Vagina (tissue), 2 donors: ENCODE data around the gene THSD7B. TPM values are rescaled to one million over a fixed set of nuclear protein-coding genes. Genes with fewer than 3 reads are reported as not detected.

Source experiments
- DNase-seq, 2 donors: peaks; one replicate each; pipeline ENCODE4 v3.0.0-alpha.2; 2017; ENCODE audit errors: extremely low spot score in 2 of 2
- H3K27ac ChIP-seq: fragments of 200-600 bp; sonication (generic); one replicate; pipeline ENCODE4 v1.5.1; 2019
- H3K27me3 ChIP-seq: fragments of 200-600 bp; sonication (generic); one replicate; pipeline ENCODE4 v1.5.1; 2019
- H3K36me3 ChIP-seq, 2 donors: fragments of 200-600 bp; sonication (generic); one replicate each; pipeline ENCODE4 v1.5.1; 2017 to 2019
- H3K4me1 ChIP-seq: fragments of 200-600 bp; sonication (generic); one replicate; pipeline ENCODE4 v1.5.1; 2019
- H3K4me3 ChIP-seq, 2 donors: fragments of 200-600 bp; sonication (generic); 1 replicate in 1 of 2; 2 replicates in 1 of 2; pipeline ENCODE4 v1.5.1; 2016 to 2019
- H3K9me3 ChIP-seq: fragments of 200-600 bp; sonication (generic); one replicate; pipeline ENCODE4 v1.5.1; 2019
- POLR2A ChIP-seq, 2 donors: fragments of 450-650 bp; IDR thresholded peaks; one replicate each; pipeline ENCODE4 v1.6.1; 2017; ENCODE audit warnings: antibody characterized with exemption in 2 of 2, mild to moderate bottlenecking in 2 of 2, moderate library complexity in 2 of 2
- POLR2AphosphoS5 ChIP-seq, 2 donors: sonication (generic); formaldehyde crosslinking; IDR thresholded peaks; one replicate each; pipeline ENCODE4 v1.9.0; 2017; ENCODE audit warnings: antibody characterized with exemption in 2 of 2, mild to moderate bottlenecking in 2 of 2, low read depth in 1 of 2; ENCODE audit not compliant: insufficient read depth in 1 of 2
- intact Hi-C: fragments of 100-400 bp; cut with DNase I; formaldehyde crosslinking; loops from one replicate; pipeline ENCODE4 v1.15.1; 2023
- total RNA-seq: library from RNA; depleted of rRNA; stranded (reverse); fragments of >200 nt; gene quantifications from one replicate; pipeline ENCODE4 v1.2.3, GENCODE V29; 2016
- TF ChIP-seq, protein P1 (sequence below), 3 experiments: fragments of 450-650 bp in 2 of 3; fragments of 200-600 bp in 1 of 3; sonication (generic) in 1 of 3; IDR thresholded peaks; one replicate each; pipeline ENCODE4 v1.5.1; 2017 to 2019; ENCODE audit warnings: antibody characterized with exemption in 3 of 3, mild to moderate bottlenecking in 2 of 3, moderate library complexity in 2 of 3

Gene THSD7B
- total RNA-seq, 1 donor from 2014 or later, result 0.49 TPM

DNA sequence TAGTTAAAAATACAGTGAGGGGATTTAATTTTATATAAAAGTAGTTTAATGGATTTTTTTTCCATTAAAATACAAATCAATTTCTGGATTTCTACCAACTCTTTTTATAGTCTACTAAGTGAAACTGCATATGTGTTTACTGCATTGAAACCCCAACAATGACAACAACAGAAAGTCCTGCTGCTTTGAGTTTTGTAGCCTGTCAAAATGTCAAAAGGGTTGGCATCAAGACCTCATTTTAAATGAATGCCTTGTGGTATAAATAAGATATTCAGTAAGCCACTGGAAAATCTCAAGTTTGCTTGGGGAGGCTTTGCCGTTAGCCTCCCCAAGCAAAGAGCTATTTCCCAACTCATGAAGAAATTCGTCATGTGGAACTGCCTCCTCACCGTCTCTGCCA lies 758.6 kb downstream of the THSD7B start:
- Histone ChIP-seq H3K27ac (no peak overlapping the region), H3K36me3 (no peaks in the 10 kb centered on the region), H3K27me3 (no peaks in the 10 kb centered on the region), H3K4me3 (no peak overlapping the region), H3K4me1 (no peaks in the 10 kb centered on the region), H3K9me3 (no peaks in the 10 kb centered on the region)
- no peak for TF ChIP-seq POLR2AphosphoS5 (IDR thresholded peaks at IDR 0.05; ENCODE audit: insufficient read depth in 1 of 2, low read depth in 1 of 2)
- TF ChIP-seq POLR2A (IDR thresholded peaks at IDR 0.05), result no peak
- TF ChIP-seq, protein P1, sequence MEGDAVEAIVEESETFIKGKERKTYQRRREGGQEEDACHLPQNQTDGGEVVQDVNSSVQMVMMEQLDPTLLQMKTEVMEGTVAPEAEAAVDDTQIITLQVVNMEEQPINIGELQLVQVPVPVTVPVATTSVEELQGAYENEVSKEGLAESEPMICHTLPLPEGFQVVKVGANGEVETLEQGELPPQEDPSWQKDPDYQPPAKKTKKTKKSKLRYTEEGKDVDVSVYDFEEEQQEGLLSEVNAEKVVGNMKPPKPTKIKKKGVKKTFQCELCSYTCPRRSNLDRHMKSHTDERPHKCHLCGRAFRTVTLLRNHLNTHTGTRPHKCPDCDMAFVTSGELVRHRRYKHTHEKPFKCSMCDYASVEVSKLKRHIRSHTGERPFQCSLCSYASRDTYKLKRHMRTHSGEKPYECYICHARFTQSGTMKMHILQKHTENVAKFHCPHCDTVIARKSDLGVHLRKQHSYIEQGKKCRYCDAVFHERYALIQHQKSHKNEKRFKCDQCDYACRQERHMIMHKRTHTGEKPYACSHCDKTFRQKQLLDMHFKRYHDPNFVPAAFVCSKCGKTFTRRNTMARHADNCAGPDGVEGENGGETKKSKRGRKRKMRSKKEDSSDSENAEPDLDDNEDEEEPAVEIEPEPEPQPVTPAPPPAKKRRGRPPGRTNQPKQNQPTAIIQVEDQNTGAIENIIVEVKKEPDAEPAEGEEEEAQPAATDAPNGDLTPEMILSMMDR (IDR thresholded peaks at IDR 0.05), result no peak
- intact Hi-C loops, result no loop called here
- no peak for DNase-seq

DNA sequence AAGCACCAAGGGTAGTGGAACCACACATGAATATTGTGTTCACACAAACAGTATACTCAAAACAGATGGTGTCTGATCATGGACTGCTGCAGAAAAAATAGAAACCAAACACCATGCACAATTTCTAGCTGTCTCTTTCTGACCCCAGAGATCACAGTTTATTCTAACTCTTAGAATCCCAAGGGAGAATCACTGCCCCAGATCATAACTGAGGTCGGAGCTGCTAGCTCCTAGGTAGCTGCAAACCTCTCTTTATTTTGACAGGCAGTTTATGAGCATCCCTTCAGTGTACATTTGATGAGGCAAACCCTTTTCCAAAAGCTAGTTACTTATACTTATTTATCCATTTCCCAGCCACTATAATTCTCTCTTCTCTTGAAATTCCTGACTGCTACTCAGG lies 759.8 kb downstream of the THSD7B start:
- Histone ChIP-seq H3K27ac (no peak overlapping the region), H3K4me3 (no peak overlapping the region), H3K27me3 (no peaks in the 10 kb centered on the region), H3K36me3 (no peaks in the 10 kb centered on the region), H3K4me1 (no peaks in the 10 kb centered on the region), H3K9me3 (no peaks in the 10 kb centered on the region)
- intact Hi-C loops, result no loop called here
- no peak for DNase-seq
- TF ChIP-seq, protein P1 (IDR thresholded peaks at IDR 0.05), result no peak
- TF ChIP-seq POLR2A (IDR thresholded peaks at IDR 0.05), result no peak
- TF ChIP-seq POLR2AphosphoS5 (IDR thresholded peaks at IDR 0.05; ENCODE audit: insufficient read depth in 1 of 2, low read depth in 1 of 2), result no peak

DNA sequence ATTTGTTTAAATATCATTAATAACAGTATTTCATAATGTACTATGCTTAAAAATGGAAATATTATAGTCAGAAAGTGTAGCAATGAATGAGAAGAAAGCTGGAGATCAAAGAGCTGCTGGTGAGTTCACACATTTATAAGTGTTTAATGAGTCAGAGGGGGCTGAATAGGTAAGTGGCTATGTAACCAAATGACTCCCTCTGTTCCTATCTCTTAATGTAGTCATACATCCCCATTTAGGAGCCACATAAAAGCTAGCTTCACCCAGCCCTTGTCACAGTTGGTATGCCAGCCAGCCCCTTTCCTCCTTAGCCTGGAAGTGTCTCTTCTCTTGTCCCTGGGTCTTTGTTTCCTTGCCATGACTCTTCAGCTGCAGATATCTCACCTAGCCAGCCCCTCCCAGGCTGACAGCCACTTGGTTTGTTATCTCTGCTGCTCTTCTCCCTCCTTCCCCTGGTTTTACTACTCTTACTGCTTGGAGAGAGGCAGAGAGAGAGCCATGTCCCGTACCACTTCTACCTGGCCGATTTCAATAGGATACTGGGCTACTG lies 760.4 kb downstream of the THSD7B start:
- Histone ChIP-seq H3K4me3 (no peak overlapping the region), H3K9me3 (no peaks in the 10 kb centered on the region), H3K27ac (no peak overlapping the region), H3K4me1 (no peaks in the 10 kb centered on the region), H3K36me3 (no peaks in the 10 kb centered on the region), H3K27me3 (no peaks in the 10 kb centered on the region)
- intact Hi-C loops, result no loop called here
- DNase-seq, result no peak
- TF ChIP-seq POLR2AphosphoS5 (IDR thresholded peaks at IDR 0.05; ENCODE audit: insufficient read depth in 1 of 2, low read depth in 1 of 2) (no peak), POLR2A (IDR thresholded peaks at IDR 0.05) (no peak)

DNA sequence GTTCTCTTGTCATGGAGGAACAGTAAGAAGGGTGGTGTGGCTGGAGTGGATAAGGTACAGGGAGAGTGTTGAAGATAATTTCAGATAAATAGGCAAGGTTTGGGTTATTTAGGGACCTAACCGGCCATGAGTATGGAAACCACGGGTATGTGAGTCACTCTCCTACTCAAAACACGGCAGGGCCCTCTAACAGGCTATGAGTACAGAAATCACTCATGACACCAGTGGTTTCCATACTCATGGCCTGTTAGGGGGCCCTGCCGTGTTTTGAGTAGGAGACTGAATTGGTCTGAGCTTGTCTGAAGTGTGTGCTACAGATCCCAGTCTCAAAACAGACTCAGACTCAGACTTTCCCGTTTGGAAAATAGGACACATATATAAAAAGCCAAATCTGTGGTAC lies 770.6 kb downstream of the THSD7B start:
- H3K4me1 ChIP-seq, result no peaks in the 10 kb centered on the region
- TF ChIP-seq POLR2A (IDR thresholded peaks at IDR 0.05), result no peak
- TF ChIP-seq, protein P1 (IDR thresholded peaks at IDR 0.05), result no peak
- H3K4me3 ChIP-seq, result no peak overlapping the region
- H3K27ac ChIP-seq, result no peak overlapping the region
- H3K9me3 ChIP-seq, result no peaks in the 10 kb centered on the region
- no peak for DNase-seq
- H3K27me3 ChIP-seq, result no peaks in the 10 kb centered on the region
- intact Hi-C loops, result no loop called here
- H3K36me3 ChIP-seq, result no peaks in the 10 kb centered on the region

DNA sequence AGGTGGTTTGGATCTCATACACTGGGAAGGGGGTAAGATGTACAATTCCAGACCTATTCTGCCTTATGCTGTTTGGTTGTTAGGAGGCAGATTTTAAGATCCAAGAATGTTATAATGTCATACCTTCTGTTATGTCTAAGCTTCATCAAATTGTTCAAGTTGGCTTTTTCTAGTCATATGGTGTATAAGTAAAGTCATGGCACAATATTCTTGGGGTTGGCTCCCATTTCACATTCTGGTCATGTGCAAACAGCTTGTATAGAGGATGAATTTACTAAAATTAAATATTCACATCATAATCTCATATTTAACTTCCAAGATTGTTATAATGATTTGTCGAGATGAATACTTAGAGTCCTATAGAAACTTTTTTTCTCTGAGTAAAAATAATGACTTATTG lies 774.0 kb downstream of the THSD7B start:
- Histone ChIP-seq H3K36me3 (no peaks in the 10 kb centered on the region), H3K9me3 (no peaks in the 10 kb centered on the region), H3K4me1 (no peaks in the 10 kb centered on the region), H3K27me3 (no peaks in the 10 kb centered on the region), H3K27ac (no peak overlapping the region), H3K4me3 (no peak overlapping the region)
- TF ChIP-seq POLR2AphosphoS5 (IDR thresholded peaks at IDR 0.05; ENCODE audit: insufficient read depth in 1 of 2, low read depth in 1 of 2), result no peak
- no peak for TF ChIP-seq POLR2A (IDR thresholded peaks at IDR 0.05)
- TF ChIP-seq, protein P1 (IDR thresholded peaks at IDR 0.05), result no peak
- intact Hi-C loops, result no loop called here
- no peak for DNase-seq
